ENCODE measurements around the gene TNFRSF13B.

DNA sequence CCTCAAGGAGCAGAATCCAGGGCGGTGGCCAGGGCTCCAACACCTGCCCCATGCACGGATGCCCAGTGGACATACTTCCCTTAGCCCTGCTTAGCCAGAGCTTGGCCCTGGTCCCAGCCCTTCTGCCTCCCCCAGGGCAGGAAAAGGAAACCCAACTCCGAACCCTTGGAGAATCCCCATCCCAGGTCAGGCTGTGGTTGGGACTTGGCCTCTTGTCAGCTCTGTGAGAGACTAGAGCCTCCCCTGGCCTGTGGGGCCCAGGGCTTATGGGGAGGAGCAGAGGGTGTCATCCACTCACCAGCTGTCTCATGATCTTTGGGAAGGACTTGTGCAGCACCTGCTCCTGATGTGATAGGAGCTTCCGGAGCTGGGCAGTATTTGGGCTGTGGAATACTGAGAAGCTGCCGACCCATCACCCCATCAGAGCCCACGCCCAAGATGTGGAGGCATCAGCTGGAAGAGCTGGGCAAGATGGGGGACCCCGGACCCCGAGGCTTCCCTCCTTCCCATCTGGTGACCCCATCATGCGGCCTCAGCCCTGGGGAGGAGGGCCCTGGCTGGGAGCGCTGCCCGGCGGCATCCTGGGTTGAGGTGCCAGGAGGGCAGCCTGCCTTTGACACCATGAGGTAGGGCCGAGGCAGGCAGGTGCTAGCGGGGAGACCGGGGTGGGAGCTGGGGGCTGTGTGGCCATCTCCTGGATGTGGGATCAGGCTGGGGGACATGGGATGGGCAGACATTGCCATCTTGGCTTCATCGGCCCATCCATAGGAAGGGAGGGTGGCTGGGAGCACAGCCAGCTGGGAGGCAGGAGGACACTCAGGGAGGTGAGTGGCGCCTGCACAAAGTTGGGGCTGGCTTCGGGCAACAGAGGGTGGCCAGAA is 45.1 kb downstream of the TNFRSF13B start:
- TF ChIP-seq, protein P1, sequence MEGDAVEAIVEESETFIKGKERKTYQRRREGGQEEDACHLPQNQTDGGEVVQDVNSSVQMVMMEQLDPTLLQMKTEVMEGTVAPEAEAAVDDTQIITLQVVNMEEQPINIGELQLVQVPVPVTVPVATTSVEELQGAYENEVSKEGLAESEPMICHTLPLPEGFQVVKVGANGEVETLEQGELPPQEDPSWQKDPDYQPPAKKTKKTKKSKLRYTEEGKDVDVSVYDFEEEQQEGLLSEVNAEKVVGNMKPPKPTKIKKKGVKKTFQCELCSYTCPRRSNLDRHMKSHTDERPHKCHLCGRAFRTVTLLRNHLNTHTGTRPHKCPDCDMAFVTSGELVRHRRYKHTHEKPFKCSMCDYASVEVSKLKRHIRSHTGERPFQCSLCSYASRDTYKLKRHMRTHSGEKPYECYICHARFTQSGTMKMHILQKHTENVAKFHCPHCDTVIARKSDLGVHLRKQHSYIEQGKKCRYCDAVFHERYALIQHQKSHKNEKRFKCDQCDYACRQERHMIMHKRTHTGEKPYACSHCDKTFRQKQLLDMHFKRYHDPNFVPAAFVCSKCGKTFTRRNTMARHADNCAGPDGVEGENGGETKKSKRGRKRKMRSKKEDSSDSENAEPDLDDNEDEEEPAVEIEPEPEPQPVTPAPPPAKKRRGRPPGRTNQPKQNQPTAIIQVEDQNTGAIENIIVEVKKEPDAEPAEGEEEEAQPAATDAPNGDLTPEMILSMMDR (IDR thresholded peaks at IDR 0.05) = no peak
- TF ChIP-seq POLR2AphosphoS5 (IDR thresholded peaks at IDR 0.05; ENCODE audit: low read depth, low read length) = no peak
